Right lobe of liver (tissue), 6 donors: Measurements from ENCODE around the gene CDC20B. TPM values are rescaled to one million over a fixed set of nuclear protein-coding genes. Genes with fewer than 3 reads are reported as not detected.

Experiments used
- ATAC-seq, 4 donors: fragments of 200-7000 bp; cut with Tn5 transposase; one replicate each; pipeline ENCODE4 v1.9.1; 2020; ENCODE audit warnings: mild to moderate bottlenecking in 4 of 4, moderate library complexity in 4 of 4
- DNase-seq, 3 donors: peaks; one replicate each; pipeline ENCODE4 v3.0.0-alpha.2; 2020
- H3K27ac ChIP-seq, 3 donors: fragments of 200-600 bp; one replicate each; pipeline ENCODE4 v1.8.0; 2022
- H3K27me3 ChIP-seq, 2 donors: fragments of 200-600 bp; one replicate each; pipeline ENCODE4 v1.8.0; 2022
- H3K36me3 ChIP-seq, 4 donors: fragments of 200-600 bp; sonication (generic) in 1 of 4; one replicate each; pipeline versions ENCODE4 v1.5.1 to v1.8.0; 2017 to 2022; ENCODE audit warnings: control low read depth in 1 of 4
- H3K4me1 ChIP-seq, 4 donors: fragments of 200-600 bp; sonication (generic) in 1 of 4; one replicate each; pipeline versions ENCODE4 v1.5.1 to v1.8.0; 2017 to 2022; ENCODE audit warnings: control low read depth in 1 of 4
- H3K4me3 ChIP-seq, 3 donors: fragments of 200-600 bp; one replicate each; pipeline ENCODE4 v1.8.0; 2022
- H3K9me3 ChIP-seq, 4 donors: fragments of 200-600 bp; sonication (generic) in 1 of 4; one replicate each; pipeline versions ENCODE4 v1.5.1 to v1.8.0; 2017 to 2022; ENCODE audit warnings: control low read depth in 1 of 4
- CTCF ChIP-seq, 4 donors: fragments of 200-600 bp in 3 of 4; fragments of 450-650 bp in 1 of 4; IDR thresholded peaks; one replicate each; pipeline versions ENCODE4 v1.5.1 to v1.8.0; 2016 to 2022; ENCODE audit warnings: antibody characterized with exemption in 4 of 4, mild to moderate bottlenecking in 2 of 4
- POLR2A ChIP-seq: fragments of 450-650 bp; IDR thresholded peaks from one replicate; pipeline ENCODE4 v1.6.1; 2017; ENCODE audit warnings: antibody characterized with exemption, mild to moderate bottlenecking
- WGBS: methylation state at CpG from one replicate; pipeline ENCODE4 v1.1.6; 2018; ENCODE audit warnings: low coverage, low lambda C conversion rate; ENCODE audit not compliant: insufficient coverage; ENCODE audit errors: missing lambda C conversion rate; 5-methylcytosine and 5-hydroxymethylcytosine counted together
- intact Hi-C, 2 donors: fragments of 100-400 bp; cut with DNase I; formaldehyde crosslinking; loops; one replicate each; pipeline versions ENCODE4 v1.11.2 to v1.14.1; 2022
- total RNA-seq, 6 experiments: library from RNA; depleted of rRNA in 2 of 6; stranded (reverse); fragments of >200 nt in 2 of 6; fragmentation: NEBNext Ultra II Directional in 3 of 6; extraction: Animal tissue kit (Norgen Biotek cat#: 25700) in 3 of 6; gene quantifications; one replicate each; pipeline versions ENCODE4 v1.1.0 to v1.2.4, GENCODE V29; 2016 to 2023
- donor health status: DM: no; HTN: yes; CAD: no.
- donor health status: DM: no; HTN: no; CAD: no.
- donor health status: DM: no; HTN: no; CAD: no.
- donor health status: DM: no; HTN: yes; CAD: no.
- donor health status: DM: no; HTN: yes; CAD: no.

Gene CDC20B
- total RNA-seq, 6 experiments from 2014 or later, result not detected

GRCh38 chr5:55081541-55081940 lies 91.4 kb downstream of the CDC20B start:
- DNase-seq (no peak), ATAC-seq (no peak)
- Histone ChIP-seq H3K27me3 (no peaks in the 10 kb centered on the region), H3K4me1 (no peaks in the 10 kb centered on the region), H3K36me3 (no peaks in the 10 kb centered on the region), H3K9me3 (no peaks in the 10 kb centered on the region), H3K4me3 (no peak overlapping the region), H3K27ac (no peak overlapping the region)
- TF ChIP-seq POLR2A (no peak), CTCF (IDR thresholded peaks at IDR 0.05) (no peak)
- intact Hi-C loops, result no loop called here

- Histone ChIP-seq H3K9me3 (no peaks in the 10 kb centered on the region), H3K36me3 (no peaks in the 10 kb centered on the region), H3K27ac (no peak overlapping the region), H3K4me1 (no peaks in the 10 kb centered on the region), H3K27me3 (no peaks in the 10 kb centered on the region), H3K4me3 (no peak overlapping the region)
- intact Hi-C loops, result no loop called here
- DNase-seq (no peak), ATAC-seq (no peak)
- TF ChIP-seq CTCF (IDR thresholded peaks at IDR 0.05) (no peak), POLR2A (no peak)
- WGBS, result 83% methylated on average over 3 of the region's 3 CpGs
Measured at GRCh38 chr5:55073211-55073610, 99.8 kb downstream of the CDC20B start.

GRCh38 chr5:55072666-55073065 lies 100.3 kb downstream of the CDC20B start:
- H3K36me3 ChIP-seq, result no peaks in the 10 kb centered on the region
- ATAC-seq (no peak), DNase-seq (no peak)
- 39% methylated on average over 2 of the region's 2 CpGs for WGBS
- H3K4me1 ChIP-seq, result no peaks in the 10 kb centered on the region
- no peaks in the 10 kb centered on the region for H3K9me3 ChIP-seq
- no peak overlapping the region for H3K27ac ChIP-seq
- no peak overlapping the region for H3K4me3 ChIP-seq
- intact Hi-C loops, result no loop called here
- TF ChIP-seq CTCF (IDR thresholded peaks at IDR 0.05) (no peak), POLR2A (no peak)
- no peaks in the 10 kb centered on the region for H3K27me3 ChIP-seq

- H3K4me1 ChIP-seq, result no peaks in the 10 kb centered on the region
- H3K4me3 ChIP-seq, result no peak overlapping the region
- no peak for DNase-seq
- ATAC-seq, result no peak
- H3K9me3 ChIP-seq, result no peaks in the 10 kb centered on the region
- H3K27me3 ChIP-seq, result no peaks in the 10 kb centered on the region
- TF ChIP-seq CTCF (IDR thresholded peaks at IDR 0.05), result no peak
- no peak for TF ChIP-seq POLR2A
- intact Hi-C loops, result no loop called here
- no CpG with 5 or more reads among the region's 1 CpG for WGBS
- no peaks in the 10 kb centered on the region for H3K36me3 ChIP-seq
- no peak overlapping the region for H3K27ac ChIP-seq
Measured at GRCh38 chr5:55071413-55071812, 101.6 kb downstream of the CDC20B start.

- H3K9me3 ChIP-seq, result no peaks in the 10 kb centered on the region
- intact Hi-C loops, result no loop called here
- no peaks in the 10 kb centered on the region for H3K4me1 ChIP-seq
- no peak overlapping the region for H3K4me3 ChIP-seq
- no peak for ATAC-seq
- H3K27me3 ChIP-seq, result no peaks in the 10 kb centered on the region
- DNase-seq, result no peak
- H3K27ac ChIP-seq, result no peak overlapping the region
- TF ChIP-seq POLR2A (no peak), CTCF (IDR thresholded peaks at IDR 0.05) (no peak)
- no peaks in the 10 kb centered on the region for H3K36me3 ChIP-seq
- whole genome bisulfite sequencing, result 75% methylated on average over 1 of the region's 1 CpG
Measured at GRCh38 chr5:55070968-55071367, 102.0 kb downstream of the CDC20B start.
